Gastroesophageal sphincter (tissue), 4 donors: Measurements from ENCODE around the gene LCE3D. TPM values are rescaled to one million over a fixed set of nuclear protein-coding genes. Genes with fewer than 3 reads are reported as not detected.
"Not testable (repeated sequence)": the region's sequence is repeated elsewhere in the genome, so short reads cannot be mapped to it uniquely, and the experiment has no call there.

Source experiments
- ATAC-seq: fragments of 150-250 bp; one replicate; pipeline ENCODE4 v1.9.1; 2016; ENCODE audit warnings: mild to moderate bottlenecking, moderate library complexity
- H3K27ac ChIP-seq, 4 donors: fragments of 200-600 bp; sonication (generic) in 3 of 4; 1 replicate in 3 of 4; 2 replicates in 1 of 4; pipeline ENCODE4 v1.5.1; 2016 to 2019
- H3K27me3 ChIP-seq: fragments of 200-600 bp; sonication (generic); one replicate; pipeline ENCODE4 v1.5.1; 2019
- H3K36me3 ChIP-seq, 2 donors: fragments of 200-600 bp; sonication (generic); one replicate each; pipeline ENCODE4 v1.5.1; 2019; ENCODE audit warnings: control low read depth in 1 of 2
- H3K4me1 ChIP-seq, 3 donors: fragments of 200-600 bp; sonication (generic); 1 replicate in 2 of 3; 2 replicates in 1 of 3; pipeline ENCODE4 v1.5.1; 2016 to 2019; ENCODE audit warnings: control low read depth in 2 of 3
- H3K4me3 ChIP-seq, 2 donors: fragments of 200-600 bp; sonication (generic); one replicate each; pipeline ENCODE4 v1.5.1; 2019; ENCODE audit warnings: mild to moderate bottlenecking in 1 of 2, moderate library complexity in 1 of 2
- H3K9me3 ChIP-seq, 3 donors: fragments of 200-600 bp; sonication (generic); one replicate each; pipeline ENCODE4 v1.5.1; 2017 to 2019; ENCODE audit warnings: control low read depth in 2 of 3
- CTCF ChIP-seq, 4 experiments: fragments of 200-600 bp in 2 of 4; fragments of 450-650 bp in 2 of 4; sonication (generic) in 1 of 4; IDR thresholded peaks; one replicate each; pipeline ENCODE4 v1.5.1; 2017 to 2019; ENCODE audit warnings: antibody characterized with exemption in 4 of 4, mild to moderate bottlenecking in 2 of 4, moderate library complexity in 2 of 4
- EP300 ChIP-seq: sonication (generic); formaldehyde crosslinking; IDR thresholded peaks from one replicate; pipeline ENCODE4 v1.6.1; 2017; ENCODE audit warnings: antibody characterized with exemption, mild to moderate bottlenecking
- POLR2A ChIP-seq, 2 donors: fragments of 450-650 bp; IDR thresholded peaks; one replicate each; pipeline ENCODE4 v1.6.1; 2017; ENCODE audit warnings: antibody characterized with exemption in 2 of 2, mild to moderate bottlenecking in 2 of 2, moderate library complexity in 1 of 2
- POLR2AphosphoS5 ChIP-seq: sonication (generic); formaldehyde crosslinking; IDR thresholded peaks from one replicate; pipeline ENCODE4 v1.6.1; 2017; ENCODE audit warnings: antibody characterized with exemption
- WGBS, 2 donors: methylation state at CpG; one replicate each; pipeline ENCODE4 v1.1.5; 2018; ENCODE audit warnings: low coverage in 1 of 2; 5-methylcytosine and 5-hydroxymethylcytosine counted together
- total RNA-seq, 4 donors: library from RNA; depleted of rRNA; stranded (reverse); fragments of >200 nt; gene quantifications; one replicate each; pipeline ENCODE4 v1.1.0, GENCODE V29; 2016

The LCE3D gene
- total RNA-seq, 4 donors from 2014 or later, result 1.4 TPM; not detected in 3

- no peak within 1 kb of the TSS for H3K4me3 ChIP-seq
- no peak for ATAC-seq
- peaks cover 0 to 14% (median 0%) of the 10 kb centered on the region in 3 donors for H3K9me3 ChIP-seq
- H3K27ac ChIP-seq, result no peak within 1 kb of the TSS
- H3K27me3 ChIP-seq, result no peaks in the 10 kb centered on the region
- no peaks in the 10 kb centered on the region for H3K4me1 ChIP-seq
- no CpG with 5 or more reads among the region's 1 CpG for WGBS, 2 donors
- no peaks in the 10 kb centered on the region for H3K36me3 ChIP-seq
- TF ChIP-seq POLR2A (IDR thresholded peaks at IDR 0.05), result no peak
These were observed 33.2 kb upstream of the LCE3D start, which contains the start of gene LCE3B for GRCh38 chr1:152613511-152613910. Gene LCE3B (plus strand): TSS chr1:152613811. CDS start chr1:152613811, 0 bp downstream.

- H3K4me1 ChIP-seq, result no peaks in the 10 kb centered on the region
- WGBS, 2 donors, result 65% methylated on average over 2 of the region's 4 CpGs; no CpG with 5 or more reads in 1 of the 2 donors
- no peaks in the 10 kb centered on the region for H3K36me3 ChIP-seq
- no peak within 1 kb of the TSS for H3K4me3 ChIP-seq
- no peaks in the 10 kb centered on the region for H3K9me3 ChIP-seq
- no peak for ATAC-seq
- TF ChIP-seq CTCF (IDR thresholded peaks at IDR 0.05) (no peak), POLR2AphosphoS5 (no peak), POLR2A (IDR thresholded peaks at IDR 0.05) (no peak), EP300 (no peak)
- H3K27ac ChIP-seq, result no peak within 1 kb of the TSS
- no peaks in the 10 kb centered on the region for H3K27me3 ChIP-seq
These were observed 19.6 kb upstream of the LCE3D start, which contains the start of gene LCE3C for GRCh38 chr1:152599934-152600333. Gene LCE3C (plus strand): TSS chr1:152600234. CDS start chr1:152600732, 498 bp downstream.

GRCh38 chr1:152596986-152597385 is 16.7 kb upstream of the LCE3D start:
- H3K4me1 ChIP-seq, result no peaks in the 10 kb centered on the region
- ATAC-seq, result no peak
- no peak overlapping the region for H3K4me3 ChIP-seq
- TF ChIP-seq CTCF (IDR thresholded peaks at IDR 0.05) (no peak), POLR2AphosphoS5 (no peak), POLR2A (IDR thresholded peaks at IDR 0.05) (no peak), EP300 (no peak)
- no peaks in the 10 kb centered on the region for H3K9me3 ChIP-seq
- H3K36me3 ChIP-seq, result no peaks in the 10 kb centered on the region
- H3K27me3 ChIP-seq, result no peaks in the 10 kb centered on the region
- 50% methylated on average over 1 of the region's 2 CpGs; no CpG with 5 or more reads in 1 of the 2 donors for WGBS, 2 donors
- no peak overlapping the region for H3K27ac ChIP-seq

- Histone ChIP-seq H3K36me3 (no peaks in the 10 kb centered on the region), H3K27me3 (no peaks in the 10 kb centered on the region), H3K4me3 (no peak overlapping the region), H3K27ac (no peak overlapping the region), H3K4me1 (no peaks in the 10 kb centered on the region), H3K9me3 (no peaks in the 10 kb centered on the region)
- no peak for ATAC-seq
- WGBS, 2 donors, result no CpG with 5 or more reads among the region's 1 CpG
- TF ChIP-seq POLR2AphosphoS5 (no peak), POLR2A (IDR thresholded peaks at IDR 0.05) (no peak), EP300 (no peak), CTCF (IDR thresholded peaks at IDR 0.05) (no peak)
These were observed 5.3 kb upstream of the LCE3D start for GRCh38 chr1:152585586-152585985.

- Histone ChIP-seq H3K9me3 (no peaks in the 10 kb centered on the region), H3K27me3 (peaks cover 6% of the 10 kb centered on the region), H3K4me1 (no peaks in the 10 kb centered on the region), H3K27ac (no peak overlapping the region), H3K4me3 (no peak overlapping the region), H3K36me3 (no peaks in the 10 kb centered on the region)
- no peak for ATAC-seq
- WGBS, 2 donors, result 56 to 59% methylated on average over 1 of the region's 1 CpG
- no peak for TF ChIP-seq CTCF (IDR thresholded peaks at IDR 0.05)
- TF ChIP-seq POLR2A (IDR thresholded peaks at IDR 0.05), result no peak
- TF ChIP-seq EP300, result no peak
- no peak for TF ChIP-seq POLR2AphosphoS5
These were observed 2.3 kb upstream of the LCE3D start for GRCh38 chr1:152582647-152583046.

- H3K4me3 ChIP-seq, ATAC-seq, H3K36me3 ChIP-seq, H3K27ac ChIP-seq, H3K27me3 ChIP-seq, H3K9me3 ChIP-seq, H3K4me1 ChIP-seq: not testable (repeated sequence)
- WGBS, 2 donors, result no CpG with 5 or more reads among the region's 9 CpGs
These were observed 790 bp downstream of the LCE3D start for GRCh38 chr1:152579526-152579925.
